IMR-90 (cell line): ENCODE data around the gene SHCBP1L. TPM values are rescaled to one million over a fixed set of nuclear protein-coding genes. Genes with fewer than 3 reads are reported as not detected.
A peak's percentile ranks its signal among the peaks of the same experiment; 100 is the strongest.

Experiments
- ATAC-seq: fragments of 200-7000 bp; cut with Tn5 transposase; 2 replicates; pipeline ENCODE4 v1.9.1; 2020; ENCODE audit warnings: low read depth, mild to moderate bottlenecking, moderate library complexity
- BruUV-seq: library from RNA; stranded (reverse); fragments of 400-500 nt; replicated peaks from 2 replicates; lab custom pipeline; 2021; lab: Mats Ljungman, UMichigan
- CTCF ChIA-PET: fragments of 300-600 bp; formaldehyde crosslinking; extraction: SDS; loops from one replicate; lab custom pipeline; 2021; ENCODE audit warnings: antibody characterized with exemption; lab: Yijun Ruan, JAX
- POLR2A ChIA-PET: fragments of 300-600 bp; sonication (Branson Sonifier 250); formaldehyde crosslinking; loops from one replicate; lab custom pipeline; 2022; ENCODE audit warnings: antibody characterized with exemption; ENCODE audit not compliant: unreplicated experiment; lab: Charles Lee
- DNase-seq: peaks from one replicate; pipeline ENCODE4 v3.0.0; 2013
- H2AFZ ChIP-seq: replicated peaks from 2 replicates; pipeline ENCODE3; 2013; ENCODE audit warnings: low read length, mild to moderate bottlenecking; ENCODE audit not compliant: poor library complexity
- H2AK5ac ChIP-seq: 2 replicates; pipeline ENCODE4 v1.6.1; 2013; ENCODE audit warnings: low read depth, low read length, inconsistent platforms
- H2AK9ac ChIP-seq: replicated peaks from 2 replicates; pipeline ENCODE3; 2013; ENCODE audit warnings: mild to moderate bottlenecking, low read depth, low read length, moderate library complexity; ENCODE audit not compliant: poor library complexity
- H2BK120ac ChIP-seq: 2 replicates; pipeline ENCODE4 v1.6.1; 2013; ENCODE audit warnings: low read depth, low read length, inconsistent platforms
- H2BK15ac ChIP-seq: 3 replicates; pipeline ENCODE4 v1.6.1; 2013; ENCODE audit warnings: low read depth, low read length, inconsistent platforms
- H2BK20ac ChIP-seq: 2 replicates; pipeline ENCODE4 v1.6.1; 2013; ENCODE audit warnings: low read depth, mild to moderate bottlenecking, inconsistent platforms, low read length, moderate library complexity
- H2BK5ac ChIP-seq: 2 replicates; pipeline ENCODE4 v1.6.1; 2013; ENCODE audit warnings: mild to moderate bottlenecking, low read depth, low read length, inconsistent platforms; ENCODE audit not compliant: poor library complexity, severe bottlenecking
- H3K14ac ChIP-seq: replicated peaks from 2 replicates; pipeline ENCODE4 v1.6.1; 2013; ENCODE audit warnings: low read depth, low read length, inconsistent platforms
- H3K18ac ChIP-seq: 2 replicates; pipeline ENCODE4 v1.6.1; 2013; ENCODE audit warnings: low read depth, low read length, control low read depth
- H3K23ac ChIP-seq: 2 replicates; pipeline ENCODE4 v1.6.1; 2013; ENCODE audit warnings: low read depth, low read length, inconsistent platforms
- H3K27ac ChIP-seq: 2 replicates; pipeline ENCODE4 v1.5.1; 2013; ENCODE audit warnings: mild to moderate bottlenecking, control low read depth, low read length; ENCODE audit not compliant: insufficient read depth
- H3K27me3 ChIP-seq: 2 replicates; pipeline ENCODE4 v1.6.1; 2013; ENCODE audit warnings: low read length; ENCODE audit not compliant: control insufficient read depth, insufficient read depth
- H3K36me3 ChIP-seq: 2 replicates; pipeline ENCODE4 v1.6.1; 2013; ENCODE audit warnings: low read length, mixed read lengths; ENCODE audit not compliant: control insufficient read depth, insufficient read depth
- H3K4ac ChIP-seq: 2 replicates; pipeline ENCODE4 v1.6.1; 2013; ENCODE audit warnings: low read depth, low read length, inconsistent platforms
- H3K4me1 ChIP-seq: 2 replicates; pipeline ENCODE4 v1.6.1; 2013; ENCODE audit warnings: low read length, mixed read lengths; ENCODE audit not compliant: control insufficient read depth, insufficient read depth
- H3K4me2 ChIP-seq: 2 replicates; pipeline ENCODE4 v1.6.1; 2013; ENCODE audit warnings: low read depth, mild to moderate bottlenecking, control low read depth, low read length, moderate library complexity
- H3K4me3 ChIP-seq: 2 replicates; pipeline ENCODE4 v1.5.1; 2013; ENCODE audit warnings: low read depth, mild to moderate bottlenecking, control low read depth, low read length, moderate library complexity; ENCODE audit not compliant: insufficient read depth
- H3K56ac ChIP-seq: 2 replicates; pipeline ENCODE4 v1.6.1; 2013; ENCODE audit warnings: low read length, inconsistent platforms; ENCODE audit not compliant: insufficient read depth; ENCODE audit errors: extremely low read depth
- H3K79me1 ChIP-seq, 2 experiments: 2 replicates each; pipeline ENCODE4 v1.6.1; 2013; ENCODE audit warnings: low read length in 2 of 2, inconsistent platforms in 1 of 2, low read depth in 1 of 2
- H3K9ac ChIP-seq: 2 replicates; pipeline ENCODE4 v1.6.1; 2013; ENCODE audit warnings: low read depth, low read length, control low read depth
- H3K9me1 ChIP-seq: 2 replicates; pipeline ENCODE4 v1.6.1; 2013; ENCODE audit warnings: low read length, inconsistent platforms; ENCODE audit not compliant: insufficient read depth
- H3K9me3 ChIP-seq: 2 replicates; pipeline ENCODE4 v1.6.1; 2013; ENCODE audit warnings: low read length; ENCODE audit not compliant: control insufficient read depth, insufficient read depth
- H4K20me1 ChIP-seq: 2 replicates; pipeline ENCODE4 v1.6.1; 2013; ENCODE audit warnings: low read length, inconsistent platforms; ENCODE audit not compliant: insufficient read depth
- H4K5ac ChIP-seq: 2 replicates; pipeline ENCODE4 v1.6.1; 2013; ENCODE audit warnings: mild to moderate bottlenecking, low read depth, low read length, control low read depth
- H4K8ac ChIP-seq, 2 experiments: 2 replicates each; pipeline ENCODE4 v1.6.1; 2013; ENCODE audit warnings: low read depth in 2 of 2, low read length in 2 of 2, control low read depth in 1 of 2, inconsistent platforms in 1 of 2
- H4K91ac ChIP-seq: 2 replicates; pipeline ENCODE4 v1.6.1; 2013; ENCODE audit warnings: low read depth, low read length, inconsistent platforms; ENCODE audit not compliant: insufficient read depth
- dilution Hi-C: fragments of 300-500 bp; cut with HindIII; formaldehyde crosslinking; loops from one replicate; pipeline ENCODE4 v1.14.3; 2018; ENCODE audit warnings: low sequenced_read_pairs; ENCODE audit not compliant: unreplicated experiment
- in situ Hi-C: fragments of 300-500 bp; cut with MboI; formaldehyde crosslinking; loops from 3 replicates; pipeline ENCODE4 v1.14.3; 2019; ENCODE audit warnings: low sequenced_read_pairs, inconsistent platforms, mixed read lengths
- intact Hi-C: fragments of 100-400 bp; cut with micrococcal nuclease; formaldehyde crosslinking; loops from 2 replicates; pipeline ENCODE4 v1.10.0; 2022
- polyA plus RNA-seq, 3 experiments: library from polyadenylated mRNA; depleted of rRNA; stranded (reverse); fragments of >200 nt; gene quantifications; 2 replicates each; pipeline ENCODE4 v1.2.3, GENCODE V29; 2012; ENCODE audit warnings: low replicate concordance in 1 of 3
- total RNA-seq: library from RNA; depleted of rRNA; stranded (reverse); fragments of >200 nt; gene quantifications from 2 replicates; pipeline ENCODE4 v1.2.3, GENCODE V29; 2012
- TF ChIP-seq, protein P1 (sequence below): fragments of 150-350 bp; IDR thresholded peaks from 2 replicates; pipeline ENCODE4 v1.6.1; 2017; ENCODE audit warnings: mild to moderate bottlenecking, antibody characterized with exemption, low read length, low read depth
- TF ChIP-seq, protein P2 (sequence below): conservative IDR thresholded peaks from 2 replicates; pipeline ENCODE4 v1.5.1; 2012; ENCODE audit warnings: mild to moderate bottlenecking, low read depth, low read length, improper control_type of control experiment

Gene SHCBP1L
- total and polyA plus RNA-seq, 2 of the 4 experiments (the other 2 are of a cell fraction) = not detected

DNA sequence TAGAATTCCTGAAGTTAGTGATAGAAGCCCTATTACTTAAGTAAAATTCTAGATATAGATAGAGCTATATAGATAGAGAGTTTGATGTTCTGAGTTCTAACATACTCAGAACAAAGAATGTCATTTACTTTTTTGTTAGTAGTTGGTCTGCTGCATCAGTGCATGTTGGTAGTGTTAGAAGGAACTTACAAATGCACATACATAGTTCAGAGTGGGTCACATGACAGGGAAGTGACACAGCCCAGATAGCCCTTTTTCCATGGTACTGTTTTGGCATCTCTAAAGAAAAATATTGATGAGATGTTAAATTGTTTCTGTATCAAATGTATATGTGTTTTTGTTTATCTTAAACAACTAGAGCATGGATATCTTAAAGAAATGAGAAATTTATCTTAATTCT, 68.1 kb downstream of the SHCBP1L start:
- no peak for DNase-seq
- Histone ChIP-seq H3K56ac (no peak overlapping the region), H4K91ac (no peak overlapping the region), H3K27me3 (no peaks in the 10 kb centered on the region), H3K18ac (no peak overlapping the region), H3K79me1 (peaks cover 10 to 15% of the 10 kb centered on the region in 2 experiments; a peak in 3 of 4 replicates), H4K8ac (no peak overlapping the region), H2BK5ac (no peak overlapping the region), H2AK9ac (no peak overlapping the region), H3K4ac (no peak overlapping the region), H4K20me1 (peaks cover 6% of the 10 kb centered on the region; the same call in 1 of the 2 replicates), H3K9me1 (peaks cover 3% of the 10 kb centered on the region; the same call in 1 of the 2 replicates), H3K36me3 (peaks cover 59% of the 10 kb centered on the region), H2AK5ac (no peak overlapping the region), H2BK120ac (no peak overlapping the region), H3K14ac (no peak overlapping the region), H2AFZ (no peak overlapping the region), H3K27ac (no peak overlapping the region), H3K4me1 (peaks cover 2% of the 10 kb centered on the region; the same call in 1 of the 2 replicates), H2BK15ac (no peak overlapping the region), H2BK20ac (no peak overlapping the region), H3K4me3 (no peak overlapping the region), H3K9me3 (no peaks in the 10 kb centered on the region), H3K4me2 (no peak overlapping the region), H3K23ac (no peak overlapping the region), H3K9ac (no peak overlapping the region), H4K5ac (no peak overlapping the region)
- CTCF ChIA-PET = interaction anchor here (0.7 kb wide), 1 partner anchor 10 kb away, joined by 3 read pairs; no protein-coding TSS in a partner anchor
- TF ChIP-seq, protein P1, sequence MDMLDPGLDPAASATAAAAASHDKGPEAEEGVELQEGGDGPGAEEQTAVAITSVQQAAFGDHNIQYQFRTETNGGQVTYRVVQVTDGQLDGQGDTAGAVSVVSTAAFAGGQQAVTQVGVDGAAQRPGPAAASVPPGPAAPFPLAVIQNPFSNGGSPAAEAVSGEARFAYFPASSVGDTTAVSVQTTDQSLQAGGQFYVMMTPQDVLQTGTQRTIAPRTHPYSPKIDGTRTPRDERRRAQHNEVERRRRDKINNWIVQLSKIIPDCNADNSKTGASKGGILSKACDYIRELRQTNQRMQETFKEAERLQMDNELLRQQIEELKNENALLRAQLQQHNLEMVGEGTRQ = 0 out of 2 replicates have a peak, but pooled peaks have one; percentile 22
- TF ChIP-seq, protein P2, sequence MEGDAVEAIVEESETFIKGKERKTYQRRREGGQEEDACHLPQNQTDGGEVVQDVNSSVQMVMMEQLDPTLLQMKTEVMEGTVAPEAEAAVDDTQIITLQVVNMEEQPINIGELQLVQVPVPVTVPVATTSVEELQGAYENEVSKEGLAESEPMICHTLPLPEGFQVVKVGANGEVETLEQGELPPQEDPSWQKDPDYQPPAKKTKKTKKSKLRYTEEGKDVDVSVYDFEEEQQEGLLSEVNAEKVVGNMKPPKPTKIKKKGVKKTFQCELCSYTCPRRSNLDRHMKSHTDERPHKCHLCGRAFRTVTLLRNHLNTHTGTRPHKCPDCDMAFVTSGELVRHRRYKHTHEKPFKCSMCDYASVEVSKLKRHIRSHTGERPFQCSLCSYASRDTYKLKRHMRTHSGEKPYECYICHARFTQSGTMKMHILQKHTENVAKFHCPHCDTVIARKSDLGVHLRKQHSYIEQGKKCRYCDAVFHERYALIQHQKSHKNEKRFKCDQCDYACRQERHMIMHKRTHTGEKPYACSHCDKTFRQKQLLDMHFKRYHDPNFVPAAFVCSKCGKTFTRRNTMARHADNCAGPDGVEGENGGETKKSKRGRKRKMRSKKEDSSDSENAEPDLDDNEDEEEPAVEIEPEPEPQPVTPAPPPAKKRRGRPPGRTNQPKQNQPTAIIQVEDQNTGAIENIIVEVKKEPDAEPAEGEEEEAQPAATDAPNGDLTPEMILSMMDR = no peak
- dilution Hi-C loops (no loop called here), intact Hi-C loops (loop anchor here (10.0 kb wide), 1 partner anchor 240 kb away; no protein-coding TSS in a partner anchor), in situ Hi-C loops (loop anchor here (10.0 to 25.0 kb wide), 2 partner anchors 230 to 1827 kb away; no protein-coding TSS in a partner anchor)
- ATAC-seq = no peak
- POLR2A ChIA-PET = no interaction called here
- no TSS peak for BruUV-seq
